Upper lobe of left lung (tissue), 6 donors: Measurements from ENCODE around the gene ASIP. TPM values are rescaled to one million over a fixed set of nuclear protein-coding genes. Genes with fewer than 3 reads are reported as not detected.
A peak's percentile ranks its signal among the peaks of the same experiment; 100 is the strongest.
"Not testable (repeated sequence)": the region's sequence is repeated elsewhere in the genome, so short reads cannot be mapped to it uniquely, and the experiment has no call there.

Source experiments
- ATAC-seq, 2 donors: fragments of 200-7000 bp; cut with Tn5 transposase; one replicate each; pipeline ENCODE4 v1.9.1; 2022; ENCODE audit warnings: mild to moderate bottlenecking in 2 of 2, moderate library complexity in 2 of 2; ENCODE audit not compliant: low FRiP score in 2 of 2
- DNase-seq, 2 donors: peaks; one replicate each; pipeline ENCODE4 v3.0.0-alpha.2; 2019 to 2020
- H3K27ac ChIP-seq, 4 donors: fragments of 200-600 bp; sonication (generic); one replicate each; pipeline ENCODE4 v1.5.1; 2016 to 2019
- H3K27me3 ChIP-seq, 4 donors: fragments of 200-600 bp; sonication (generic); one replicate each; pipeline ENCODE4 v1.5.1; 2017 to 2019
- H3K36me3 ChIP-seq, 4 donors: fragments of 200-600 bp; sonication (generic); one replicate each; pipeline ENCODE4 v1.5.1; 2016 to 2019
- H3K4me1 ChIP-seq, 4 donors: fragments of 200-600 bp; sonication (generic); one replicate each; pipeline ENCODE4 v1.5.1; 2018 to 2019
- H3K4me3 ChIP-seq, 4 donors: fragments of 200-600 bp; sonication (generic); one replicate each; pipeline ENCODE4 v1.5.1; 2017 to 2019; ENCODE audit warnings: mild to moderate bottlenecking in 2 of 4, moderate library complexity in 1 of 4
- H3K9me3 ChIP-seq, 4 donors: fragments of 200-600 bp; sonication (generic); one replicate each; pipeline ENCODE4 v1.5.1; 2018 to 2019
- CTCF ChIP-seq, 6 experiments: fragments of 450-650 bp in 4 of 6; fragments of 200-600 bp in 2 of 6; sonication (generic) in 2 of 6; IDR thresholded peaks; one replicate each; pipeline ENCODE4 v1.5.1; 2016 to 2019; ENCODE audit warnings: antibody characterized with exemption in 6 of 6
- EP300 ChIP-seq, 4 donors: sonication (generic); formaldehyde crosslinking; IDR thresholded peaks; one replicate each; pipeline ENCODE4 v1.5.1; 2017; ENCODE audit warnings: antibody characterized with exemption in 4 of 4, control low read depth in 2 of 4
- POLR2A ChIP-seq, 4 donors: fragments of 450-650 bp; IDR thresholded peaks; one replicate each; pipeline ENCODE4 v1.5.1; 2016 to 2017; ENCODE audit warnings: antibody characterized with exemption in 4 of 4, mild to moderate bottlenecking in 2 of 4
- POLR2AphosphoS5 ChIP-seq, 2 donors: sonication (generic); formaldehyde crosslinking; IDR thresholded peaks; one replicate each; pipeline ENCODE4 v1.5.1; 2017; ENCODE audit warnings: antibody characterized with exemption in 2 of 2
- WGBS, 2 donors: methylation state at CpG; one replicate each; pipeline ENCODE4 v1.1.5; 2017 to 2018; 5-methylcytosine and 5-hydroxymethylcytosine counted together
- total RNA-seq, 6 donors: library from RNA; depleted of rRNA in 4 of 6; stranded (reverse); fragments of >200 nt in 4 of 6; gene quantifications; one replicate each; pipeline versions ENCODE4 v1.1.0 to v1.2.1, GENCODE V29; 2016 to 2021
- donor health status: DM: no; HTN: no; CAD: no; lungs with moderate emphysema.
- donor health status: DM: no; HTN: yes; CAD: no; lungs with severe emphysema.

ASIP gene
- total RNA-seq, 6 donors from 2014 or later = 0.47 to 0.54 TPM; not detected in 4

GRCh38 chr20:34240121-34240520, 1.1 kb upstream of the ASIP start:
- H3K27ac ChIP-seq = no peak overlapping the region
- no peaks in the 10 kb centered on the region for H3K4me1 ChIP-seq
- H3K4me3 ChIP-seq = no peak overlapping the region
- no peaks in the 10 kb centered on the region for H3K27me3 ChIP-seq
- no peak for ATAC-seq
- WGBS, 2 donors = 88 to 96% methylated on average over 1 of the region's 1 CpG
- peaks cover 5 to 10% (median 7%) of the 10 kb centered on the region in 4 donors for H3K9me3 ChIP-seq
- no peak for DNase-seq
- no peak for TF ChIP-seq POLR2A (IDR thresholded peaks at IDR 0.05)
- TF ChIP-seq EP300 (IDR thresholded peaks at IDR 0.05) = no peak
- no peak for TF ChIP-seq POLR2AphosphoS5 (IDR thresholded peaks at IDR 0.05)
- no peak for TF ChIP-seq CTCF (IDR thresholded peaks at IDR 0.05)
- no peaks in the 10 kb centered on the region for H3K36me3 ChIP-seq

GRCh38 chr20:34242015-34242414, 792 bp downstream of the ASIP start:
- not testable (repeated sequence) for H3K4me3 ChIP-seq, ATAC-seq, H3K27ac ChIP-seq, H3K36me3 ChIP-seq, H3K4me1 ChIP-seq, DNase-seq, H3K9me3 ChIP-seq, H3K27me3 ChIP-seq
- 85 to 88% methylated on average over 4 of the region's 4 CpGs for WGBS, 2 donors

- Histone ChIP-seq H3K27me3 (no peaks in the 10 kb centered on the region), H3K4me3 (no peak overlapping the region), H3K36me3 (no peaks in the 10 kb centered on the region), H3K9me3 (peaks cover under 1 to 5% (median 2%) of the 10 kb centered on the region in 4 donors), H3K4me1 (no peaks in the 10 kb centered on the region), H3K27ac (no peak overlapping the region)
- ATAC-seq = no peak
- DNase-seq = no peak
- no peak for TF ChIP-seq POLR2AphosphoS5 (IDR thresholded peaks at IDR 0.05)
- TF ChIP-seq CTCF (IDR thresholded peaks at IDR 0.05) = no peak
- no peak for TF ChIP-seq POLR2A (IDR thresholded peaks at IDR 0.05)
- no peak for TF ChIP-seq EP300 (IDR thresholded peaks at IDR 0.05)
- WGBS, 2 donors = 84 to 93% methylated on average over 1 of the region's 1 CpG
These were observed 1.7 kb downstream of the ASIP start for GRCh38 chr20:34242879-34243278.

GRCh38 chr20:34243377-34243776, 2.2 kb downstream of the ASIP start:
- H3K27me3 ChIP-seq = no peaks in the 10 kb centered on the region
- no peak for TF ChIP-seq POLR2A (IDR thresholded peaks at IDR 0.05)
- H3K27ac ChIP-seq = no peak overlapping the region
- H3K9me3 ChIP-seq = no peaks in the 10 kb centered on the region
- no peak overlapping the region for H3K4me3 ChIP-seq
- ATAC-seq = no peak
- no peaks in the 10 kb centered on the region for H3K4me1 ChIP-seq
- DNase-seq = no peak
- H3K36me3 ChIP-seq = no peaks in the 10 kb centered on the region
- 88 to 92% methylated on average over 3 of the region's 3 CpGs for WGBS, 2 donors

GRCh38 chr20:34246126-34246626, 5.0 kb downstream of the ASIP start:
- no peak for ATAC-seq
- H3K27ac ChIP-seq = no peak overlapping the region
- TF ChIP-seq CTCF (IDR thresholded peaks at IDR 0.05) (no peak), EP300 (IDR thresholded peaks at IDR 0.05) (no peak), POLR2AphosphoS5 (IDR thresholded peaks at IDR 0.05) (no peak), POLR2A (IDR thresholded peaks at IDR 0.05) (no peak)
- H3K4me3 ChIP-seq = no peak overlapping the region
- no peaks in the 10 kb centered on the region for H3K36me3 ChIP-seq
- WGBS, 2 donors = 77 to 81% methylated on average over 2 of the region's 2 CpGs
- no peaks in the 10 kb centered on the region for H3K9me3 ChIP-seq
- DNase-seq = no peak
- no peaks in the 10 kb centered on the region for H3K27me3 ChIP-seq
- peaks cover 0 to 4% (median 0%) of the 10 kb centered on the region in 4 donors for H3K4me1 ChIP-seq

- no peaks in the 10 kb centered on the region for H3K36me3 ChIP-seq
- 59 to 71% methylated on average over 6 of the region's 6 CpGs for WGBS, 2 donors
- H3K4me1 ChIP-seq = peaks cover 0 to 4% (median 0%) of the 10 kb centered on the region in 4 donors
- ATAC-seq (peak in 1 of 2 donors; percentile 55), DNase-seq (peak in 1 of 2 donors; percentile 26)
- TF ChIP-seq EP300 (IDR thresholded peaks at IDR 0.05) (no peak), POLR2AphosphoS5 (IDR thresholded peaks at IDR 0.05) (no peak), CTCF (IDR thresholded peaks at IDR 0.05) (no peak), POLR2A (IDR thresholded peaks at IDR 0.05) (no peak)
- H3K4me3 ChIP-seq = no peak overlapping the region
- no peak overlapping the region for H3K27ac ChIP-seq
- no peaks in the 10 kb centered on the region for H3K27me3 ChIP-seq
- H3K9me3 ChIP-seq = no peaks in the 10 kb centered on the region
These were observed 8.1 kb downstream of the ASIP start for GRCh38 chr20:34249291-34249690.
